ENCODE data around the gene TRIML2. TPM values are rescaled to one million over a fixed set of nuclear protein-coding genes. Genes with fewer than 3 reads are reported as not detected.
"Not testable (repeated sequence)": the region's sequence is repeated elsewhere in the genome, so short reads cannot be mapped to it uniquely, and the experiment has no call there.

The TRIML2 gene
- total RNA-seq, 2 donors from 2014 or later: not detected

DNA sequence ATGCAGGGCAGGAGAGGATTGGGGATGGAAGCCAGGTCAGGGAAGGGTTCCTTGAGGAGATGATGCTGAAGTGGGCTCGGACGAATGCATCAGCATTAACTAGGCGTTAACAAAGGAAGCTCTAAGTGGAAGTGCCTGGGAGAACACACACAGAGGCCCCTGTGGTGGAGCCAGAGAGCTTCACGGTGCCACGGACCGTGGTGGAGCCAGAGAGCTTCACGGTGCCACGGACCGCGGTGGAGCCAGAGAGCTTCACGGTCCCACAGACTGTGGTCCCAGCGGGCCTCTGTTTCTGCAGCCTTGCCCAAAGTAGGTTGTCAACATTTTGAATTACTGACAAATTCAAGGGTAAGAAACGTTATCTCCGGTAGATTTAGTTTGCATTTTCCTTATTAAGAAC is 48.3 kb downstream of the TRIML2 start:
- Histone ChIP-seq H3K27ac (no peak overlapping the region), H3K4me1 (no peaks in the 10 kb centered on the region), H3K27me3 (no peaks in the 10 kb centered on the region), H3K36me3 (no peaks in the 10 kb centered on the region), H3K4me3 (no peak overlapping the region), H3K9me3 (no peaks in the 10 kb centered on the region)
- no peak for DNase-seq (ENCODE audit: low spot score)
- no peak for TF ChIP-seq CTCF (IDR thresholded peaks at IDR 0.05)

DNA sequence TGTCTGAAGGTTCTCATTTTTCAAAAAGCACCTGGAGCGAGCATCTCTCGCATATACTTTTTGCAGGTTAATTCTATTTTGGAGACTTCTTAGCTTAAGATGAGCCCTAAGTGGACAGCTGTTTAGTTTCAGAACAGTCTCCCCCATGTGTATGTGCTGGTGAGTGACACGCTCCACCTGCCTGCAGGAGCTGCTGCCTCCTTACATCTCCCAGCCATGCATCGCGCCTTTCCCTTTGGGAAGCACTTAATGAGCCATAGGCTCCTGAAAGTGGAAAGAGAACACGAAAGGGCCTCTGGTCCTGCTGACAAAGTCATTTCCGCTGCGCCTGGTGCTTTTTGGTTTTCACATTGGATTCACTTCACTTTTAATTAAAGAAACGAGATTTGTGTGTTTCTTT is 56.1 kb downstream of the TRIML2 start:
- DNase-seq (ENCODE audit: low spot score): no peak
- H3K27me3 ChIP-seq: no peaks in the 10 kb centered on the region
- no peaks in the 10 kb centered on the region for H3K4me1 ChIP-seq
- no peaks in the 10 kb centered on the region for H3K9me3 ChIP-seq
- H3K36me3 ChIP-seq: no peaks in the 10 kb centered on the region
- no peak overlapping the region for H3K27ac ChIP-seq
- H3K4me3 ChIP-seq: no peak overlapping the region
- no peak for TF ChIP-seq CTCF (IDR thresholded peaks at IDR 0.05)

- DNase-seq (ENCODE audit: low spot score): no peak
- TF ChIP-seq CTCF (IDR thresholded peaks at IDR 0.05): no peak
- no peak overlapping the region for H3K27ac ChIP-seq
- no peaks in the 10 kb centered on the region for H3K27me3 ChIP-seq
- H3K36me3 ChIP-seq: no peaks in the 10 kb centered on the region
- H3K9me3 ChIP-seq: no peaks in the 10 kb centered on the region
- no peaks in the 10 kb centered on the region for H3K4me1 ChIP-seq
- no peak overlapping the region for H3K4me3 ChIP-seq
Measured at GRCh38 chr4:188046657-188047056, 62.7 kb downstream of the TRIML2 start.

DNA sequence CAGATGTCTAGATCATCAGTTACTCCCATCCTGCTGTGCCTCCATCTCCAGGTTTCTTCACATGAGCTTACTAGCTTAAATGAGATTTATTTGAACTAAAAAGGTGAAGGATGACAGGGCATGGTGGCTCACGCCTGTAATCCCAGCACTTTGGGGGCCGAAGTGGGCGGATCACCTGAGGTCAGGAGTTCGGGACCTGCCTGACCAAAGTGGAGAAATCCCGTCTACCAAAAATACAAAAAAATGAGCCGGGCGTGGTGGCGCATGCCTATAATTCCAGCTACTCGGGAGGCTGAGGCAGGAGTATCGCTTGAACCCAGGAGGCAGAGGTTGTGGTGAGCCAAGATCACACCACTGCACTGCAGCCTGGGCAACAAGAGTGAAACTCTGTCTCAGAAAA is 63.9 kb downstream of the TRIML2 start:
- H3K27me3 ChIP-seq; H3K4me3 ChIP-seq; H3K9me3 ChIP-seq; H3K4me1 ChIP-seq; H3K27ac ChIP-seq; H3K36me3 ChIP-seq; DNase-seq (ENCODE audit: low spot score): not testable (repeated sequence)

- no peak for DNase-seq (ENCODE audit: low spot score)
- H3K27ac ChIP-seq: no peak overlapping the region
- H3K36me3 ChIP-seq: no peaks in the 10 kb centered on the region
- H3K27me3 ChIP-seq: no peaks in the 10 kb centered on the region
- no peaks in the 10 kb centered on the region for H3K4me1 ChIP-seq
- no peak overlapping the region for H3K4me3 ChIP-seq
- no peak for TF ChIP-seq CTCF (IDR thresholded peaks at IDR 0.05)
- no peaks in the 10 kb centered on the region for H3K9me3 ChIP-seq
Measured at GRCh38 chr4:188043154-188043553, 66.2 kb downstream of the TRIML2 start.

DNA sequence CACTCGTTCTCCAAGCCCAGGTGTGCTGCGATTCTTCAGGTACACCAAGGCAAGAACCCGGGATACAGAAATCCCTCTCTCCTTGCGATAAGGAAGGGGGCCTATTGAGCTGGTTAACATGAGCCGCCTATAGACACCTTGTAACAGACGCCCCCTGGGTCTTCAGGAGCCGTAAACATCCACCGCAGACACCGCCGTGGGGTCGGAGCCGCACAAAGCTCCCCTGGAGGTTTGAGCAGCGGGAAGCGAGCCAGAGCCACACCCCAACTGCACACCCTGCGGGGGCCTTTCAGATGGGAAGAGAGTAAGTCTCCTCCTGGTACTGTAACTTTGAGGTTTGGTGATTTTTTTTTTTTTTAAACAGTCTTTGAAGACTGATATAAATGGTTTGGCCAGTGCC is 67.2 kb downstream of the TRIML2 start:
- DNase-seq (ENCODE audit: low spot score): no peak
- no peaks in the 10 kb centered on the region for H3K4me1 ChIP-seq
- H3K36me3 ChIP-seq: no peaks in the 10 kb centered on the region
- no peaks in the 10 kb centered on the region for H3K27me3 ChIP-seq
- no peak for TF ChIP-seq CTCF (IDR thresholded peaks at IDR 0.05)
- H3K4me3 ChIP-seq: no peak overlapping the region
- no peaks in the 10 kb centered on the region for H3K9me3 ChIP-seq
- H3K27ac ChIP-seq: no peak overlapping the region

All from right atrium auricular region (tissue), 2 donors.